Astrocyte of the cerebellum (primary cell): Measurements from ENCODE around the gene WEE2.

Source experiments
- DNase-seq: peaks from one replicate; pipeline ENCODE4 v3.0.0-alpha.2; 2011; ENCODE audit warnings: low read depth
- H3K4me3 ChIP-seq: 2 replicates; pipeline ENCODE4 v1.5.1; 2011; ENCODE audit warnings: mild to moderate bottlenecking, low read depth, low read length, moderate library complexity
- in situ Hi-C: cut with HindIII; loops from 2 replicates; pipeline ENCODE4 v1.10.0; 2017; ENCODE audit warnings: low sequenced_read_pairs
- TF ChIP-seq, protein P1 (sequence below): IDR thresholded peaks from 2 replicates; pipeline ENCODE4 v1.5.1; 2012; ENCODE audit warnings: low read length, low read depth, moderate library complexity, mild to moderate bottlenecking; ENCODE audit errors: missing control alignments

Gene WEE2

DNA sequence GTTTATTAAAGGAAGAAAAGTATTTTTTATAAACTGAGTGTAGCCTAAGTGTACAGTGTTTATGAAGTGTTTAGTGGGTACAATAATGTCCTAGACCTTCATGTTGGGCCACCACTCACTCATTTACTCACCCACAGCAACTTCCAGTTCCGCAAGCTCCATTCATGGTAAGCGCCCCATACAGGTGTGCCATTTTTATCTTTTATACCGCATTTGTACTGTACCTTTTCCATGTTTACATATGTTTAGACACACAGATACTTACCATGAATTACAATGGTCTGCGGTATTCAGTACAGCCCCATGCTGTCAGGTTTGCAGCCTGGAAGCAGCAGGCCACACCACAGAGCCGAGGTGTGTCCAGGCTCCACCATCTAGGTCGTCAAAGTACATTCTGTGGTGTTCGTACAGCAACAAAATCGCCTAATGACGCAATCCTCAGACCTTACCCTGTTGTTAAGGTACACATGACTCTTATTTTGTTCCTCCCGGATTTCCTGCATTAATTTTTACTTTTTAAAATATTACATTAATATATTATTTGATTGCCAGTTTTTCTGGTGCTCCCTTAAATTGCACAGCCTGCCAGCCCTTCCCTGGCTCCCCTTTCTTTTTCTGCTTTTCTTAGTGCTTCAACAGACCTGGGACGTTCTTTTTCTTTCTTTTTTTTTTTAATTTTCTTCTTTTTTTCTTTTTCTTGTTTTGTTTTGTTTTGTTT lies 29.1 kb downstream of the WEE2 start:
- in situ Hi-C loops = no loop called here
- no peak for DNase-seq
- TF ChIP-seq, protein P1, sequence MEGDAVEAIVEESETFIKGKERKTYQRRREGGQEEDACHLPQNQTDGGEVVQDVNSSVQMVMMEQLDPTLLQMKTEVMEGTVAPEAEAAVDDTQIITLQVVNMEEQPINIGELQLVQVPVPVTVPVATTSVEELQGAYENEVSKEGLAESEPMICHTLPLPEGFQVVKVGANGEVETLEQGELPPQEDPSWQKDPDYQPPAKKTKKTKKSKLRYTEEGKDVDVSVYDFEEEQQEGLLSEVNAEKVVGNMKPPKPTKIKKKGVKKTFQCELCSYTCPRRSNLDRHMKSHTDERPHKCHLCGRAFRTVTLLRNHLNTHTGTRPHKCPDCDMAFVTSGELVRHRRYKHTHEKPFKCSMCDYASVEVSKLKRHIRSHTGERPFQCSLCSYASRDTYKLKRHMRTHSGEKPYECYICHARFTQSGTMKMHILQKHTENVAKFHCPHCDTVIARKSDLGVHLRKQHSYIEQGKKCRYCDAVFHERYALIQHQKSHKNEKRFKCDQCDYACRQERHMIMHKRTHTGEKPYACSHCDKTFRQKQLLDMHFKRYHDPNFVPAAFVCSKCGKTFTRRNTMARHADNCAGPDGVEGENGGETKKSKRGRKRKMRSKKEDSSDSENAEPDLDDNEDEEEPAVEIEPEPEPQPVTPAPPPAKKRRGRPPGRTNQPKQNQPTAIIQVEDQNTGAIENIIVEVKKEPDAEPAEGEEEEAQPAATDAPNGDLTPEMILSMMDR = no peak
- H3K4me3 ChIP-seq = peak overlapping the region; percentile 93

DNA sequence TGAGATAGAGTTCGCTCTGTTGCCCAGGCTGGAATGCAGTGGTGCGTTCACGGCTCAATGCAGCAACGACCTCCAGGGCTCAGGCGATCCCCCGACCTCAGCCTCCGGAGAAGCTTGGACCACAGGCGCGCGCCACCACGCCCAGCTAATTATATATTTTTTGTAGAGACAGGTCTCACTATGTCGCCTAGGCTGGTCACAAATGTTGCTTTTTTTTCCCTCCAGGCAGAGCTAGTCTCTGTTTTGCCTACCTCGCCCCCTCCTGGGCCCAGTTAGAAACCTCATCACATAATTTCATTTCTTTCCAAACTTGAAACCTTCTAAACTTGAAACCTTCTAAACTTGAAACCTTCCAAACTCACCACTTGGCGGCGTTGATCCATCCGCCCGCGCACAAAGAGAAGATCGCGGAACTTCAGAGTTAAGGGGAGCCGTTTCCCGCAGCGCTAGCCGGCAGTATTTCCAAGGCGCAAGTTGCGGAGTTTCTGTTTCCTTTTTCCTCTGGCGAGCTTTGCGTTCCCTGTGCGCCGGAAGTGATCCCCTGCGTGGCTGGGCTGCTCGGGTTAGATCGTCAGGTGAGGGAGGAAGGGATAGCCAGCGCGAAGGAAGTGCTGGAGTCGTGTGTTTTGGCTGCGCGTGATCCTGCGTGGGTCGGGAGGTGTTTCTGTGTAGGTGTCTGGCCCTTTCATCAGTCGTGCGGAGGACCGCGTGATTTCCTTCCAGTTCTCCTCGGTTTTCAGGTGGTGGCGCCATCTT lies 29.9 kb downstream of the WEE2 start, which contains the start of gene SSBP1:
Gene SSBP1 (plus strand): TSS at position 523 of the 756 bp plus-strand sequence. CDS start 809 bp downstream, outside the sequence.
- peak; percentile 96 for DNase-seq
- TF ChIP-seq, protein P1 = peak; percentile 87
- in situ Hi-C loops = no loop called here
- peak within 1 kb of the TSS; percentile 93 for H3K4me3 ChIP-seq

DNA sequence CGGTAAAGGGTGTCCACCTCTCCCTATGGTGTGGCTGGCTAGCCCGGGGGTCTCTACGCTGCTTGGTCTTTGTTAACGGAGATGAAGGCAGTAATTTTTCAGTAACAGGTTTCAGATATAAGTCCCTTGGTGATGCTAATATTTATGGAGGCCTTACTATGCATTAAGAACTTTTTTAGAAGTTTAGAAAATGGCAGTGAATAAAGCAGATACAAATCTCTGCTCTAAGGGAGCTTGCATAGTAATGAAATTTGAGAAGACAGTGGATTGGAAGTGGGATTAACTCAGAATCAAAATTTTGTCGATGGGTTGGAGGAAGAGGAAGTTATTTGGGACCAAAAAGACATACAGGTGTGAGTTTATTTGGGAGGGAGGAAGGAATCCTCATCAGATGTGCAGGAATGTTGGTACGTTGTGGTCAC lies 30.4 kb downstream of the WEE2 start:
- in situ Hi-C loops = no loop called here
- TF ChIP-seq, protein P1 = no peak
- no peak for DNase-seq
- H3K4me3 ChIP-seq = peak overlapping the region; percentile 93

DNA sequence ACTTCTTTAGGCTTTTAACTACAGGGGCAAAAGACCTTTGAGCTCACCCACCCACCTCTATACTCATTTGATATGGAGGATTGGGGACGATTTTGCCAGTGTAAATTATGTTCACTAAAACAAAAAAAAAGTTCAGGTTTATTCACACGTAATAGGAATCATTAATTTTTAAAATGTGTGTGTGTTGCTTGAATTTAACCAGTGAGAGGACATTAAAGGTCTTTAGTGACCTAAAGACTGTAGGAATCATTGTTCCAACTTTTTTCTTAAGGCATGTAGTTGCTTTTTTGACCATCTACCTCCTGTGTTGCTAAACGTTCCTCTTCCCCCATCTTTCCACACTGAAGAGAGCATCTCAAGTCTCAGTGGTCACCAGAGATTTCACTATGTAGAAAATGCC lies 31.1 kb downstream of the WEE2 start:
- DNase-seq = no peak
- H3K4me3 ChIP-seq = peak overlapping the region; percentile 93
- in situ Hi-C loops = no loop called here
- TF ChIP-seq, protein P1 = no peak

DNA sequence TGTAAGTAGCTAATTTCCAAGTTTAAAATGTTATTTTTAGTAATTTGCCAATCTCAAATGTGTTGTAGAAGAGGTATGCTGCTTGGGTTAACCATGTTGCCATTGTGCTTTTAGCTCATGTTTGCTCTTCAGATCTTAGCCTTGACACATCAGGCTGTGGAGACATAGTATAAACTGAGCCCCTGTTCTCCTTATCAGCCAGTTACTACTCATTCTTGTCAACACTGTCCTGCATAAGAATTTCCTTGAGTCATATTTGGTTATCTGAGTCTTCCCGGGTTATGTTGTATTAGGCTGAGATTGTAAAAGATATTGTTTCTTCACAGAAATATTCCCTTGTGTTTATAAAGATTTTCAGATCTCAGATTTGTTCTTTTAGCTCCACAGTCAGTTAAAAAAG lies 34.1 kb downstream of the WEE2 start:
- in situ Hi-C loops = no loop called here
- TF ChIP-seq, protein P1 = no peak
- DNase-seq = no peak
- H3K4me3 ChIP-seq = no peak overlapping the region

- in situ Hi-C loops = no loop called here
- DNase-seq = no peak
- no peak overlapping the region for H3K4me3 ChIP-seq
- TF ChIP-seq, protein P1 = no peak
Measured at GRCh38 chr7:141744131-141744530, 36.0 kb downstream of the WEE2 start.
